ENCODE measurements around the gene FLAD1. TPM values are rescaled to one million over a fixed set of nuclear protein-coding genes. Genes with fewer than 3 reads are reported as not detected.
"Not testable (repeated sequence)": the region's sequence is repeated elsewhere in the genome, so short reads cannot be mapped to it uniquely, and the experiment has no call there.

Gene FLAD1
- total RNA-seq, 1 donor: 20.6 TPM

GRCh38 chr1:154974808-154975408 lies 8.2 kb upstream of the FLAD1 start:
- no peaks in the 10 kb centered on the region for H4K20me1 ChIP-seq (ENCODE audit: insufficient read depth, low read length)
- H3K4me2 ChIP-seq (ENCODE audit: insufficient read depth, low read length): peak overlapping the region; percentile 99
- peak overlapping the region; percentile 89 for H2AFZ ChIP-seq (ENCODE audit: low read length)
- no peaks in the 10 kb centered on the region for H3K27me3 ChIP-seq (ENCODE audit: insufficient read depth, low read length)
- peaks cover 9% of the 10 kb centered on the region for H3K36me3 ChIP-seq (ENCODE audit: insufficient read depth, low read length)
- H3K4me3 ChIP-seq (ENCODE audit: insufficient read depth, low read length): peak overlapping the region; percentile 79
- DNase-seq (ENCODE audit: insufficient read length, low spot score, missing footprints): peak; percentile 93
- H3K79me2 ChIP-seq (ENCODE audit: insufficient read depth, low read length): peaks cover 44% of the 10 kb centered on the region
- H3K4me1 ChIP-seq (ENCODE audit: insufficient read depth, low read length): peaks cover 46% of the 10 kb centered on the region
- H3K9me3 ChIP-seq (ENCODE audit: low read depth, low read length): no peaks in the 10 kb centered on the region
- TF ChIP-seq CTCF (IDR thresholded peaks at IDR 0.05; ENCODE audit: extremely low read depth, low read depth, low read length): no peak
- peak overlapping the region; percentile 97 for H3K27ac ChIP-seq (ENCODE audit: low read depth, low read length)

GRCh38 chr1:154975409-154976059 lies 7.6 kb upstream of the FLAD1 start:
- Histone ChIP-seq H3K36me3 (ENCODE audit: insufficient read depth, low read length) (peaks cover 9% of the 10 kb centered on the region), H3K79me2 (ENCODE audit: insufficient read depth, low read length) (peaks cover 37% of the 10 kb centered on the region), H3K27me3 (ENCODE audit: insufficient read depth, low read length) (no peaks in the 10 kb centered on the region), H3K4me3 (ENCODE audit: insufficient read depth, low read length) (peak overlapping the region; percentile 79), H3K27ac (ENCODE audit: low read depth, low read length) (peak overlapping the region; percentile 97), H2AFZ (ENCODE audit: low read length) (peak overlapping the region; percentile 89), H3K4me1 (ENCODE audit: insufficient read depth, low read length) (peaks cover 41% of the 10 kb centered on the region), H3K9me3 (ENCODE audit: low read depth, low read length) (no peaks in the 10 kb centered on the region), H4K20me1 (ENCODE audit: insufficient read depth, low read length) (no peaks in the 10 kb centered on the region), H3K4me2 (ENCODE audit: insufficient read depth, low read length) (peak overlapping the region; percentile 99)
- peak; percentile 72 for DNase-seq (ENCODE audit: insufficient read length, low spot score, missing footprints)
- TF ChIP-seq CTCF (IDR thresholded peaks at IDR 0.05; ENCODE audit: extremely low read depth, low read depth, low read length): no peak

GRCh38 chr1:154977762-154978161 lies 5.4 kb upstream of the FLAD1 start:
- peak overlapping the region; percentile 10 for H2AFZ ChIP-seq (ENCODE audit: low read length)
- H3K27me3 ChIP-seq (ENCODE audit: insufficient read depth, low read length); H3K4me2 ChIP-seq (ENCODE audit: insufficient read depth, low read length); H3K27ac ChIP-seq (ENCODE audit: low read depth, low read length); H3K36me3 ChIP-seq (ENCODE audit: insufficient read depth, low read length); H3K9me3 ChIP-seq (ENCODE audit: low read depth, low read length); H4K20me1 ChIP-seq (ENCODE audit: insufficient read depth, low read length); DNase-seq (ENCODE audit: insufficient read length, low spot score, missing footprints); H3K4me3 ChIP-seq (ENCODE audit: insufficient read depth, low read length): not testable (repeated sequence)
- peaks cover 39% of the 10 kb centered on the region for H3K79me2 ChIP-seq (ENCODE audit: insufficient read depth, low read length)
- H3K4me1 ChIP-seq (ENCODE audit: insufficient read depth, low read length): peaks cover 26% of the 10 kb centered on the region

- H3K79me2 ChIP-seq (ENCODE audit: insufficient read depth, low read length): peaks cover 41% of the 10 kb centered on the region
- TF ChIP-seq CTCF (IDR thresholded peaks at IDR 0.05; ENCODE audit: extremely low read depth, low read depth, low read length): no peak
- H2AFZ ChIP-seq (ENCODE audit: low read length): no peak overlapping the region
- no peak overlapping the region for H3K4me3 ChIP-seq (ENCODE audit: insufficient read depth, low read length)
- DNase-seq (ENCODE audit: insufficient read length, low spot score, missing footprints): no peak
- H4K20me1 ChIP-seq (ENCODE audit: insufficient read depth, low read length): no peaks in the 10 kb centered on the region
- H3K36me3 ChIP-seq (ENCODE audit: insufficient read depth, low read length): peaks cover 9% of the 10 kb centered on the region
- H3K4me1 ChIP-seq (ENCODE audit: insufficient read depth, low read length): peaks cover 21% of the 10 kb centered on the region
- no peak overlapping the region for H3K27ac ChIP-seq (ENCODE audit: low read depth, low read length)
- H3K4me2 ChIP-seq (ENCODE audit: insufficient read depth, low read length): no peak overlapping the region
- no peaks in the 10 kb centered on the region for H3K9me3 ChIP-seq (ENCODE audit: low read depth, low read length)
- H3K27me3 ChIP-seq (ENCODE audit: insufficient read depth, low read length): no peaks in the 10 kb centered on the region
Observed at GRCh38 chr1:154978360-154978759, 4.8 kb upstream of the FLAD1 start.
